ENCODE data around the gene TNK2.
A peak's percentile ranks its signal among the peaks of the same experiment; 100 is the strongest.

The TNK2 gene

DNA sequence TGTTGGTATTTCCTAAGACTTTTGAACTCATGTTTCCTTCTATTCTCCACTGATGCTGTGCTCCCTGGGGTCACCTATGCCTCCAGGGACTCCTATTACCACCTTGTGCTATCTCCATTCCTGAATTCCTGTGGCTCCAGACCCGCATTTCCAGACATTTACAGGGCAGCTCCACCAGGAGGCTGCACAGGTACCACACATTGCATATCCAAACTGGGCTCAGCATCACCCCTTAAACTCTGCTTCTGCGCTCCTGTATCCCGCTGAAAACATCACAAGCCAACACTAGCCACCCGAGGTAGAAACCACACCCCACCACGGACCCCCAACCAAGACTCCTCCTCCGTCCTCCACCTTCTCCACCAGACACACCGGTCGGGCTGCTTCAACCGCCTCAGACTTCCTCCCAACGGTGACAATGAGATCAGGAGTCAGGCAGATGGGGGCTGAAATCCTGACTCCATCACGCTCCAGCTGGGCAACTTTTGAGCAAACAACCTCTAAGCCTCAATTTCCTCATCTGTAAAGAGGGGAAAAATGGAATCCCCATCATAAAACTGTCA lies 10.4 kb downstream of the TNK2 start:
- DNase-seq, result no peak

DNA sequence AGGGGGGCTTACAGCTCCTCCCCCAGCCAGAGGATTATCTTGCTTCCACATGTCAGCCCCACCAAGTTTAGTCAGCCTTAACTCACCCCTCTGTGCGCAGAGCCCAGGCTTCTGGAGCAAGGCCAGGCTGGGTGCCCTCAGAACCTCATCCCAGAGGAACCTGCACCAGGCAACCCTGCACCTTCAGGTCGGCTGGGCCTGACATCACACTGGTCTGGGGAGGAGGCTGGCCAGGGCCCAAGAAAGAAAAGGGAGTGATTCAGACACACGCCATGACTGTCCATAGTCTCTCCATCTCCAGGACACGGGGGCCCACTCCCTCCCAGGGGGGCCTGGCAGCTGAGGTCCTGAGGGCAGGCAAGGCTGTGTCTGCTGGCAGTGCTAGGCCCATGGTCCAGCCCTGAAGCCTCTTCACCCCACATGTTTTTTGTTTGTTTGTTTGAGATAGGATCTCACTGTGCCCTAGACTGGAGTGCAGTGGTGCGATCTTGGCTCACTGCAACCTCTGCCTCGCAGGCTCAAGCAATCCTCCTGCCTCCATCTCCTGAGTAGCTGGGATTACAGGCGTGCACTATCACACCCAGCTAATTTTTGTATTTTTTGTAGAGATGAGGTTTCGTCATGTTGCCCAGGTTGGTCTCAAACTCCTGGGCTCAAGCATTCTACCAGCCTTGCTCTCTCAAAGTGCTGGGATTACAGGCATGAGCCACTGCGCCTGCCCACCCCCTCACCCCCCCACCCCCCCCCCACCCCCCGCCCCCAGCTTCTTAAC lies 11.1 kb downstream of the TNK2 start:
- DNase-seq, result no peak

DNA sequence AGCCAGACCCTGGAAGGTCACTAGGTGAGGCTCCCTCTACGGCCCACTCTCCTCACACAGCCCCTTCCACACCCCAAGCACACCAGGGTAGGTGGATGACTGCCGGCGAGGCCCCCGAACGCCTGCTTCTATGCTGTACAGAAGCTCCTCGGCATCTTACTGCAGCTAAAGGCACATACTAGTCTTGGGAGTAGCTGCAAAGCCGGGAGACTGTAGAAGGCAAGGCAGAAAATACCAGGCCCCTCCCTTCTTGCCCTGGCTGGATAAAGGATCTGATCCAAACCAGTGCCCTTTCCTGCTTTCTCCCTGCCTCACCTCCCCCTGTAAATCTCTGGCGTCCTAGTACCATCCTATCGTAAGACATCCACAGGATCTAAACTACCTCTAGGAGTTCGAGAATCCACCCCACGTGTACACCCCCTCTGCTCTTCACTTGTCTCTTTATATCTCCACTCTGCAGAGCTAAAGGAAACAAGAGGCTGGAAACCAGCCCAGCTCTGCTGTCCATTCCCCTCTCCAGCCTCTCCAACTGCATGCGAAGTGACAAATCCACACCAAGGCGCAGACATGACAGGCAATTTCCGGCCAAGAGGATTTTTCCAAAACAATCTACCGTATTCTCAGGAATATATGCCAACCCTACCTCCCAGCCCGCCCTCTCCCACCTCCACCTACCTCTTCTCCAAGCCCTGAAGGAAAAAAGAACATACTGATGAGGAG lies 11.8 kb downstream of the TNK2 start:
- DNase-seq, result peak; percentile 25

DNA sequence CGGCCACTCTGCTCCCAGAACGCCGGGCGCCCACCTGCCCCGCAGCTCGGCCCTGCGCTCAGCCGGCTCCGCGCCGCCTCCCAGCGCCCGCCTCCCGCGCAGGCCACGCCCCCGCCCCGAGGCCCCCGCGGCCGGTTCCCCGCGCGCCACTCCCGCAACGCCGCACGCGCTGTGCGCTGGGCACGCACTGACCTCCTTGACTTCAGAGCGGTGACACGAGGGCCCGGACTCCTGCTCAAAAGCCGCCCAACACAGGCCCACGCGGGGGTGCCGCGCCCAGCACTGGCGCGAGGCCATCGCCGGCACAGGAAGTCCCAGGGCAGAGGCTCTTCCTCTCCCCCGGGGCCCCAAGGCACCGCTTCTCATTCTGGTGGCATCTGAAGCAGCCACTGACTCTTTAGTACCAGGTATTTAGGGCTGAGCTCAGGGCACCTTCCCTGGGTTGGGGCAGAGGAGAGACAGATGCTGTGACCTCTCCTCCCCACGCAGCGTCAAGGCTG lies 12.4 kb downstream of the TNK2 start:
- peak; percentile 15 for DNase-seq

DNA sequence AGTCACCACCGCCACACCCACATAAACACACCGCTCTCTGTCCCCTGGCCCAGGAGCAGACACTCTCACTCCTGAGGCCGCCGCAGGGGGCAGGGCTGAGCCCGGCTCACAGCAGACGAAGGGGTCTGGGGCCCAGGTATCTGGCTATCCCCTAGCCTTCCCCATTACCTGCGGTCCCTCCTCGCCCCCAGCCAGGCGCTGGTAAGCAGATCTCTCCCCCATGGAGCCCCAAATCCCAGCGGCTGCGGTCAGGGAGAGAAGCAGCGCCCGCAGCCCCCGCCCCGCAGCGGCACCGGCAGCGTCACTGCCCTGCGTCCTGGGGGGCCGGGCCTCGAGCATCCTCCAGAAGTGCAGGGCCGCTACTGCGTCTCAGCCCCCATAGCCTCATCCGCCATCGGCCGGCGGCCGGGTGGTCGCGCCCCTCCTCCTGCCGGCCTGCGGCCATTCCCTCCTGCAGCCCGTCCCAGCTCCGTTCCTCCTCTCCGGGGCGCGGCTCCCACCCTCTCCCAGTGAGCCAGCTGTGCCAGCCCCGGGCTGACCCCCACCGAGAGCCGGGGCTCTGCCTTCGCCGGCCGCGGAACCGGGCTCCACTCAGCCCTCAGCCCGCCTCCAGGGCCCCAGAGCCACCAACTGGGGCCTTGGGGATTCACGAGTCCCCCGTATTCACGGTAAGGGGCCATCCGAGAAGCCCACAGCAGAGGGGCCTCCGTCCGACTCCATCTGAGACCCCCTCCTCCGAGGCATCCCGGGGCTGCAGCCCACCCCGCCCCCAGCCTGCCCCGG lies 13.1 kb downstream of the TNK2 start:
- peak; percentile 22 for DNase-seq

DNA sequence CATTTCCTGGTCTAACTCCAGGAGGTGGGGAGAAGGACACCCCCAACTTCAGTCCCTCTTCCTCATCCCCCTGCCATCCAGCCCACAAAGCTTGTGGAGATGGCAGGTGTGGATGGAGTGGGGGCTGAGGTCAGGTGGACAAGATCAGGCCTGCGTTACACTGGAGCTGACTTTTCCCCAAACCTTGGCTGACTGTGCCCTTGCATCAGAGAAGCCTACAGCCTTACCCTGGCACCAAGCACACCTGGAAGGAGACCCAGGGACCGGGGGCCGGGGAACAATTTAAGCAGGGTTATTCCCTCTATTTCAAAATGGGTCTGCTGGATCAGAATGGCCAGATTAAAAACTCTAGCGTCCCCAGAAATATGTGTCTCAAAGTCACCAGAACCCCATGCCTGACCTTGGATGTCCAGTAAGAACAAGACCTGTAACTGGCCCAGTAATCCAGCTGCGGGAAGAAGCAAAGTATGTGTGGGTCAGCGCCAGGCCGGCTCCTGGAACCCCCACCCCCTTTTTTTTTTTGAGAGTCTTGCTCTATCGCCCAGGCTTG lies 14.4 kb downstream of the TNK2 start:
- no peak for DNase-seq

DNA sequence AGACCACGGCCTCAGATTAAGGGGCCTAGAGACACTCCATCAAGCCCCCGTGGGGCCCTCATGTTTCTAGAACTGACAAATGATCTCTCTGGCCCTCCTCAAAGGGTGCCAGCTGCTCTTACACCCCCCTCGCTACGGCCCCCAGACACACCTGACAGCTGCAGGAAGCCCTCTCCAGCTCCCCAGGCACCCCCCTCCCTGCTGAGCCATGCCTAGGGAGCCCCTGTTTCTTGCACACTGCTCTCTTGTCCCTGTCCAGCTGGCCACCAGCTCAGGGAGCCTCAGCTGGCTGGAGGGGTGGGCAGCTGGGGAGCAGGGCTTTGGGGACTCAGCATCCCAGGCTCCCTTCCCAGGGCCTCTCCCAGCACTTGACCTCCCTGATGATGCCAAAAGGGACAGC lies 14.8 kb downstream of the TNK2 start:
- peak; percentile 89 for DNase-seq

DNA sequence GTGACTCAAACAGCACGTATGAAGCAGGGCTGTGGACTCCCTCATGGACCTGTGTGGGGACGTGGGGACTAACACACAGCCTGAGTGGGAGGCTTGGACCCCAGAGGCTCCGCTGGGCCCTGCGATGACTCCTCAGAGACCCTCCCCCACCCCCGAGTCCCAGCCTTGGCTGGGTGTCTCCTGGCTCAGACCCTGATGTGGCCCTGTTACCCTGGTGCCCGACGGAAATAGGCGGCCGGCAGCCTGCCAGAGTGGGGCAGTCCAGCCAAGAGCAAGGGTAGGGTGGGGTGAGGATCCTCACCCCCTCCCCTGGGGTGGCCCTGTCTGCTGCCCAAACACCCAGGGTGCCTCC lies 15.3 kb downstream of the TNK2 start:
- DNase-seq, result peak; percentile 89

DNA sequence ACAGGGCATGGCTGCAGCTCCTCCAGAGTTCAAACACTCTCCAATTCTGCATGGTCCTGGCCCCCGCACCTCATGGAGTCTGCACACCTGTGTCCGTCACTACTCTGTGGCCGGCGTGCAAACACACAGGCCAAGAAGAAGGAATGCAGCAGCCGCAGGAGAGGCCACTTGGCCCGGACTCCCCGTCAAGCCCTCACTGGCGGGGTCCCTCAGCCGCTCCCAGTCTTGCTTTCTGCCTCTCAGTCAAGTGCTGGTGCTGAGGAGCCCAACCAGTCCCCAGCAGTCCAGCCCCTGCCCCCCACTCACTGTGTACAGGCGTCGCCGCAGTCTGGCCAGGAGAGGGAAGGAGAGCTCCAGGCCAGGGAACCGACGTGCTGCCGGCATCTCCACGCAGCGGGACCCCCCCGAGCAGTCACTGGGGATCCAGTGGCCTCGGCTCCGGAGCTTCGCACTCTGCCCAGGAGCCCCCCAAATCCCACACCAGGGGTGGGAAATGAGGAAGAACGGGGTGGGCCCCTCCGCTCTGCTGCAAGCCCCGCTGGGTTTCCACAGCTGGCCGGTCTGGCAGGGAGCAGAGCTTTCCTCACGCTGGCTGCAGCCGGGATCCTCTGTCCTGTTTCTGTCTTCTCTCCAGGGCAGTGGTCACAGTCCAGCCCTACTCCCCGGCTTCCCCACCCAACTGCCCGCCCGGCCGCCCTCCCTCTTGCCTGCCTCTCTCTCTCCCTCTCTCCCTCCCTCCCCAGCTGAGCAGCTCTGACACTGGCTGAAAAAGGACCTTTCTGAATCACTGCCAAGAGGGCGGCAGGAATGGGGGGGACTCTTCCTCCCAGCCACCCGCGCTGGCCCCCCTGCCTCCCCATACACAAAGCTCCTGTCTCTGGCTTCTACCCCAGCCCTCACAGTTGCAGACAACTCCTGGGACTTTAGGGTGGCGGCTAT lies 16.0 kb downstream of the TNK2 start:
- DNase-seq, result peak; percentile 85

DNA sequence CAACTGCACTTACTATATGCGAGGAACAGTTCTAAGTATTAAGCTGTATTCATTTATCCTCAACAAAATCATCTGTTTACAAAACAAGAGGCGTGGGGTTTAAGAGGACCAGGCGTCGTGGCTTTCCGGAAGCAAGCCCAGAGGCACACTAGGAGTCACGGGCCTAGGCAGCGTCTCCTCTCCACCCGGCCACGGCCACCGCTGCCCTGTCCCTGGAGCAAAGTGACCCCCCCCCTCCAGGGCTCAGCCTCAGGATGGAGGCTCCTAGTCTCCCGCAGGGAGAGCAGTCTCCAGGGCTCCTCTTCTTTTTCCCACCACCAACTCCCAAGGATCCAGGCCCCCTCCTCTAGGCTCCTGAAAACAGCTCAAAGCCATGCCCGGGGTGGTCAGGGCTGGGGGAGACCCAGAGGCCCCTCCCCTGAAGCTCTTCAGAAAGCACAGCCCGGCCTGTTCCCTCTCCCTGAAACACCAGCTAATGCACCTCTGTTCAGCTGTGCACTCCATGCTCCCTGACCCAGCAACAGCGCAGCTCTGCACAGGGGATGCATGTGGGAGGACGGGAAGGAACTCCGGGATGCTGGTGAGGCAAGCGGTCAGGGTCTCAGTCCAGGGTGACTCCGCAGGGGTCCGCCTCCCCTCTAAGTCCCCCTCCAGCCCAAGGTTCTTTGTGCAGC lies 16.8 kb downstream of the TNK2 start:
- DNase-seq, result no peak

DNA sequence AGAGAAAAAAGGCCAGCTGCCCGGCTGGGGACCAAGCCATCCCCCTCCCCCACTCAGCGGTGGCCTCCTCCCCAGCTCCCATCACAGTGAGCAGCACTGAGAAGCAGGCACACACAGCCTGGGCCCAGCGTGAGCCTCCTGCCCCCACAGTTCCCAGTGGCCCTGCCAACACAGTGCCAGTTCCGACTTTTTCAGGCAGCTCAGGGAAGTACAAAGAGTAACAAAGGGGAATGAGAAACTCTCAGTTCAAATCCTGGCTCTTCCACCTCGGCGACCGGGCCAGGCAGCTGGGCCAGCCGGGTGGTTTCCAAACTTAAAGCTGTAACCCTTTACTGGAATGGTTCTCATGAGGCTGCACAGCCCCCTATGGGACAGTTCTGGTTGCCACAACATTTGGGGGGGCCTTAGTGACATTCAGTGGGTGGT lies 18.5 kb downstream of the TNK2 start:
- no peak for DNase-seq

DNA sequence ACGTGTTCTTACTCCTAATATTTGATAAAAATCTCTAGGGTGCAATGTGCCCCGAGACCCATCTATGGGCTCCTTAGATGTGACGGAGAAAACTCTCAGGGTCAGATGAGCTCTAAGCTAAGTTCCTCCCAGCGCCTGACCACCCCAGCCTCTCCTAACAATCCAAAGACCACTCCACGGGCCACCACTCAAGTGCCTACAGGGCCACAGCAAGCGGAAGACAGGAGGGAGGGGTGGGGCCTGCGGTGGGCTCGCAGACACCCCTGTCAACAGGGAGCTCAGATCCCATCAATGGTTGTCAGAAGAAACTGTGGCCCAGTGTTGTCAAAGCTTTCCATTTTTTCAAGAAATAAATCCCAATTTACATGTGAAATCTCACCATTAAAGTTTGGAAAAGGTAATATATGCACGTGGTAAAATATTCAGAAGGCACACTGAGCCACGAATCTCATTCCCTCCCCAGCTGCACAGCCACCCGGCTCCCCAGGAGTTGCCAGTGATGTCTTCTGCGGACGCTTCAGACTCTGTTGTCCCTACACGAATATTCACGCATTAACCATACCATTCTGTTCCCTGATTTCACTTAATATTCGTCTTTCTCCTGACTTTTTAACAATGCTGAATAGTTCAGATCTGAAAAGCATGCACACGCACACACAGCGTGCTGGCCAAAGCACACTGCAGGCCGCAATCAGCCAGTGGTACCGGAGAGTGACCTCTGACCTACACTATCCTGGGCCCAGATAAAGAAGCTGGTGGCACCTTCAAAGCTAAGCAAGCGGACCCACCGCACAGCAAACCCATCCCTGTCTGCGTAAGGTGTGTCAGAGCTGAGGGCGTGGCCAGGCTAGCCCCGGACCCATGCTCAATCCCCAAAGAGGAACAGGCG lies 19.1 kb downstream of the TNK2 start:
- DNase-seq, result no peak

DNA sequence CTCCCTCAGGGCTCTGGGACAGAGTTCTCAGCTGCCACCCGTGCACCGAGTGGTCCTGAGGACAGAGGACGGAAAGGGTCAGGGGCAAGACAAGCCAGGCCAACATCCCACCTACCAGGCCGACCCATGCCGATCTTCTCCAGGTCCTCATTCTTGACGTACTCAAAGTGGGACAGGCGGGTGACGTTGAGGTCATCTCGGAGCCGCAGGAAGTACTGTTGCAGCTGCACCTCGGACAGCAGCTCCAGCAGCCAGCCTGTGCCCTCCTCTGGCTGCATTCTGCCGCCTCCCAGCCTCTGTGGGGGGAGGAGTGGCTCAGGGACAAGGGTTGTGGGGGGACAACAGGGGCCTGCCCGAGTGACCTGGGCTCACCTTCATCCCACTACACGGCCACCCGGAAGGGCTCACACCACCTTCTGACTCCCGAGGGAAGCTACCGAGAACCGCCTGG lies 20.0 kb downstream of the TNK2 start:
- DNase-seq, result no peak

DNA sequence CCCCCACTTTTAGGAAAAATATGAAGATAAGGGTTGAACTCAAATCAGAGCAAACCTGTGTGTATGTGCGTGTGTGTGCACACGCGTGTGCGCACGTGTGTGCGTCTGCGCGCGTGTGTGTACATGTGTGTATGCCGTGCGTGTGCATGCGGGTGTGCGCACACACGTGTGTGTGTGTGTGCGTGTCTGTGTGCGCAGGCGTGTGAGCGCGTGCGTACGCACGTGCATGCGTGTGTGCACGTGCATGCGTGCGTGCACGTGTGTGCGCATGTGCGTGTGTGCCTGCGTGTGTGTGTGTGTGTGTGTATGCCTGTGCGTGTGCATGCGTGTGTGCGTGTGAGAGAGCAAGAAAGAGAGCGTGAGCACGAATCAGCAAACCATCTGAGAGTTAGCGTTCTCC lies 20.7 kb downstream of the TNK2 start:
- no peak for DNase-seq

DNA sequence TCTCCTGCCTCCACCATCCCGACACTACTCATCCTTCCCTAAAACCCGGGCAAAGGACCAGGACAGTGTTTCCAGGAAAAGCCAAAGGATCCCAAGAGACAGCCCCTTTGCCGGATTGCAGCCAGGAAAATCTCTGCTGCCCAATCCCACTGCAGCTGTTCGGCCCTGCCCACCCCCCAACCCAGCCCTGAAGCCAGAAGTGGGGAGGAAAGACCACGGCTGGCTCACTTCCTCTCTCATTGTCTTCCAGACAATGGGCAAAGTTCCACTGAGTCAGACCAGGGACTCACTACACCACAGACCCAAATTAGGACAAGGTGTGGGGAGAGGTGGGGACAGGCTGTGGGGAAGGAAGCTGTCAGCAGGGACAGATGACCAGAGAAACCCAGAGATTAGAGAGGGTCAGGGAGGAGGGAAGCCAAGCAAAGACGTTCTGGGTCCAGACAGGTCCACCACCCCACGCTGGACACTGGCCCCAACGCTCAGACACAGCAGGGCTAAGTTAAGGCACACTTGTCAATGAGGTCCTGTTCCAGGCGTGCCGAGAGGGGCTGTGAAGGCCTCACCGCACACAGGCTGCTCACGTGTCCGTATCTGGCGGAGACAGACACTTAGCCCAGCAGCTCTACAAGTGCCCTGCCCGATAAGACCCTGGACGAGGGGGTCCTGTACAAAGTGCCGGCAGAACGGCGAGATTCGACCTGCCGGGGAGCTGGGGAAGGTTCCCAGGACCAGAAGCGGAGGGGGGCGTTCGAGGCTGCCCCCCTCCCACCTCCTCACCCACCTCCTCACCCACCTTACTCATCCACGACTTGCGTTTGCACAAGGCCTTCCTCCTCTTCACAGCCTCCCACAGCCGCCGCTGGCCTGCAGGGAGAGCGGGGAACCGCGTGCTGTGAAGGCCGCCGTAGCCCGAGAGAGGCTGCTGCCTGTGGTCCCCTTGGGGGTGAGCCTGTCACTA lies 21.9 kb downstream of the TNK2 start:
- no peak for DNase-seq

DNA sequence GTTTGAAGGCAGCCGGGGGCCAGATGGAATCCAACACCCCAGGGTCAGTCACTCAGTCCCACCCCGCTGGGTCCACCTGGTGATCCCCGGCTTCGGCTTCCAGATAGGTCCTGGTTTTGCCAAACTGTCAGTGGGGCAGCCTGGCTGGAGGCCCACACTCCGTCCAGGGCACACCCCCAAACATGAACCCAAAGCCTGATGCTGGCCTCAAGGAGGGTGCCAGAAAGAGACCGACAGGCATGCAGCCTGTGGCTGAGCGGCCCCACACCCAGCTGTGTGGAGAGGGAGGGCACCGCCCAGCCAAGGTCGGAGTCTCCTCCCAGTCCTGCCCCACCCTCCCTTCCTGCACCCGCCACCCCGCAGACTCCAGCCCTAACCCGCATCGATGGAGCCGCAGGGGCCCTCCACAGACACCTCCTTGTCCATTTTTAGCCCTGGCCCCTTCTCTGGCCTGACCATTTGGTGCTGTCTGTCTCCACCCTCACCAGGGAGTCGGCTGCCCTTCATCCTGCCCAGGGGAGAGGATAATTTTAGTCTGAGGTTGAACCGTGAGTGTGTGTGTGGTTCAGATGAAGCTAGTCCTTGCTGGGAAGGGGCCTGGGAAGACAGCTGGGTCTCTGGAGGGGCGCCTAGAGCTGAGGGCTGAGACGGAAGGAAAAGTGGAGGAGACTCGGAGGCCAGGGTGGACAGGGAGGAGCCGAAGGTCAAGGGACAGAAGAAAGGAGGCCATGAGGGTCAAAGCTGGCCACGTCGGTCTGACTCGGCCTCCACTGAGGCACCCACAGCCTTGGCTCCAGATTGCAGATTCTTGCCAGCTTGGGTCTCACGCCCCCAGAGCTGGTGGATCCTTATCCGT lies 23.1 kb downstream of the TNK2 start:
- DNase-seq, result no peak

DNA sequence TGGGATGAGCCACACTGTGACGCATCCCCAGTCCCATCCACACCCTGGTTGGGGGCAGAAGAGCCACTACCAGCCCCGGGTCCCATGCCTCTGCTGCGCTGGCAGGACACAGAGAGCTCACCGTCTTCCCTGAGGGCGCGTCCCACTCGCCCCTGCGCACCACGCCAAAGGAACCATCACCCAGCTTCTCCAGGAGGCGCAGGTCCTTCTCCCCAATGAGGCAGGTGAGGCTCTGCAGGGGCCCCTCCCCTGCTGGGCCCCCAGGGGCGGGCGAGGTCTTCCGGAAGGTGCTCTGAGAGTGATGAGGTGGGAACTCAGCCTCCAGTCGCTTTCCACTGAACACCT lies 23.7 kb downstream of the TNK2 start:
- DNase-seq, result no peak

DNA sequence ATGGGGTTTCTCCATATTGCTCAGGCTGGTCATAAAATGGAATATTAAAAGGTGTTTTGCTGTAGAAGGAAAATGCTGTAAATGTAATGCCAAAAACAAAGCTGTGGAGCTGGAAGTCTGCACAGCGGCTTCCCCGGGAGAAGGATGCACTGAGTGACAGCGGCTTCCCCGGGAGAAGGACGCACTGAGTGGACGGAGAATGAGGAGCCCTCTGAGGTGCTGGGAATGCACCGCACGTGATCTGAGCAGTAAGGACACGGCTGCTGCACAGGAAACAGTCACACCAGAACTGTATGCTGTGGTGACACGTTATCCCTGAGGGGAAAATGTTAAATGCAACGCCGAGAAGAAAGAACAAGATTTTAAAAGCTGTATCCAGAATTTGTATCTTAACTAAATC lies 24.6 kb downstream of the TNK2 start:
- DNase-seq, result no peak

Measured in NCI-H1092 (cell line).